Suprapubic skin (tissue), 4 donors: ENCODE measurements around the gene SORCS3.

ENCODE experiments used
- EP300 ChIP-seq: sonication (generic); formaldehyde crosslinking; IDR thresholded peaks from one replicate; pipeline ENCODE4 v1.6.1; 2017; ENCODE audit warnings: antibody characterized with exemption
- POLR2A ChIP-seq, 2 donors: fragments of 450-650 bp; IDR thresholded peaks; one replicate each; pipeline ENCODE4 v1.6.1; 2017; ENCODE audit warnings: antibody characterized with exemption in 2 of 2, mild to moderate bottlenecking in 2 of 2, moderate library complexity in 2 of 2
- POLR2AphosphoS5 ChIP-seq, 3 donors: sonication (generic); formaldehyde crosslinking; IDR thresholded peaks; one replicate each; pipeline ENCODE4 v1.6.1; 2017; ENCODE audit warnings: antibody characterized with exemption in 3 of 3
- TF ChIP-seq, protein P1 (sequence below), 2 donors: fragments of 200-600 bp in 1 of 2; fragments of 450-650 bp in 1 of 2; sonication (generic) in 1 of 2; IDR thresholded peaks; one replicate each; pipeline ENCODE4 v1.5.1; 2016 to 2019; ENCODE audit warnings: antibody characterized with exemption in 2 of 2, mild to moderate bottlenecking in 1 of 2, moderate library complexity in 1 of 2

DNA sequence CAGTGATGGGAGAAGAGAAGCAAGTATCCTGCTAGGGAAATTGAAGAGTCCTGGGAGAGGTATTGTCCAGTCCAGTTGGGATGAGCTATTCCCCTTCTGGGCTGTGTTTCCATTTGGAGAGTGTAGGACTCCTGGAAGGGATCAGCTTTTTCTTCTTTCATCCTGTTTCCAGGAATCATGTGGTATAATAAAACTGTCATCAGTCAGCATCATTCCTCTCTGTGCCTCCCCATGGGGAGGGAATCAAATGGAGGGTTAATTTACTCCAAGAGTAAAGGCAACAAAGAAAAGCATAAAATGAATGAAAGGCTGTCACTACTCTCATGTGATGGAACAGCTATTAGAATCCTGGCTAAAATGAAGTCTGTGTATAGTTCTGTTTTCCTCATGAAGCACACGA, 429.9 kb downstream of the SORCS3 start:
- TF ChIP-seq, protein P1, sequence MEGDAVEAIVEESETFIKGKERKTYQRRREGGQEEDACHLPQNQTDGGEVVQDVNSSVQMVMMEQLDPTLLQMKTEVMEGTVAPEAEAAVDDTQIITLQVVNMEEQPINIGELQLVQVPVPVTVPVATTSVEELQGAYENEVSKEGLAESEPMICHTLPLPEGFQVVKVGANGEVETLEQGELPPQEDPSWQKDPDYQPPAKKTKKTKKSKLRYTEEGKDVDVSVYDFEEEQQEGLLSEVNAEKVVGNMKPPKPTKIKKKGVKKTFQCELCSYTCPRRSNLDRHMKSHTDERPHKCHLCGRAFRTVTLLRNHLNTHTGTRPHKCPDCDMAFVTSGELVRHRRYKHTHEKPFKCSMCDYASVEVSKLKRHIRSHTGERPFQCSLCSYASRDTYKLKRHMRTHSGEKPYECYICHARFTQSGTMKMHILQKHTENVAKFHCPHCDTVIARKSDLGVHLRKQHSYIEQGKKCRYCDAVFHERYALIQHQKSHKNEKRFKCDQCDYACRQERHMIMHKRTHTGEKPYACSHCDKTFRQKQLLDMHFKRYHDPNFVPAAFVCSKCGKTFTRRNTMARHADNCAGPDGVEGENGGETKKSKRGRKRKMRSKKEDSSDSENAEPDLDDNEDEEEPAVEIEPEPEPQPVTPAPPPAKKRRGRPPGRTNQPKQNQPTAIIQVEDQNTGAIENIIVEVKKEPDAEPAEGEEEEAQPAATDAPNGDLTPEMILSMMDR (IDR thresholded peaks at IDR 0.05), result no peak
- TF ChIP-seq POLR2AphosphoS5 (IDR thresholded peaks at IDR 0.05) (no peak), POLR2A (IDR thresholded peaks at IDR 0.05) (no peak), EP300 (no peak)
